OCI-LY1 (cell line): ENCODE data around the gene CELF4.
A peak's percentile ranks its signal among the peaks of the same experiment; 100 is the strongest.

Source experiments
- CTCF ChIP-seq: fragments of 200-600 bp; sonication (generic), shearing (Covaris generic); IDR thresholded peaks from 2 replicates; pipeline ENCODE4 v1.5.1; 2017; ENCODE audit warnings: mild to moderate bottlenecking, antibody characterized with exemption, low read length, moderate library complexity, mixed read lengths
- EZH2 ChIP-seq: fragments of 200-600 bp; sonication (generic), shearing (Covaris generic); IDR thresholded peaks from 2 replicates; pipeline ENCODE4 v1.8.0; 2017; ENCODE audit warnings: borderline replicate concordance, mixed run types, mild to moderate bottlenecking, antibody characterized with exemption, low read length, moderate library complexity, mixed read lengths

- TF ChIP-seq CTCF (peak; percentile 57), EZH2 (no peak)
These were observed 13.4 kb upstream of the CELF4 start for GRCh38 chr18:37578886-37579513.
